HG03439 (cell line): Measurements from ENCODE around the gene CEP192.
"Not testable (repeated sequence)": the region's sequence is repeated elsewhere in the genome, so short reads cannot be mapped to it uniquely, and the experiment has no call there.

ENCODE experiments used
- ATAC-seq: cut with Tn5 transposase; IDR thresholded peaks from one replicate; pipeline ENCODE4 v1.9.1; 2021; ENCODE audit warnings: mild to moderate bottlenecking, moderate library complexity; ENCODE audit not compliant: unreplicated experiment

The CEP192 gene

GRCh38 chr18:13028869-13029268 lies 37.7 kb downstream of the CEP192 start:
- ATAC-seq = no peak

- no peak for ATAC-seq
Observed at GRCh38 chr18:13032173-13032572, 41.0 kb downstream of the CEP192 start.

GRCh38 chr18:13035249-13035914 lies 44.2 kb downstream of the CEP192 start:
- ATAC-seq = no peak

GRCh38 chr18:13036622-13037320 lies 45.6 kb downstream of the CEP192 start:
- ATAC-seq = no peak

- no peak for ATAC-seq
Observed at GRCh38 chr18:13039806-13040205, 48.6 kb downstream of the CEP192 start.

- no peak for ATAC-seq
Observed at GRCh38 chr18:13043066-13043465, 51.9 kb downstream of the CEP192 start.

GRCh38 chr18:13048061-13048595 lies 57.0 kb downstream of the CEP192 start:
- ATAC-seq = no peak

GRCh38 chr18:13051159-13051558 lies 60.0 kb downstream of the CEP192 start:
- ATAC-seq = no peak

- ATAC-seq = no peak
Observed at GRCh38 chr18:13051950-13052349, 60.8 kb downstream of the CEP192 start.

GRCh38 chr18:13054336-13054735 lies 63.2 kb downstream of the CEP192 start:
- no peak for ATAC-seq

- ATAC-seq = no peak
Observed at GRCh38 chr18:13061630-13062189, 70.5 kb downstream of the CEP192 start.

- no peak for ATAC-seq
Observed at GRCh38 chr18:13067124-13067523, 76.0 kb downstream of the CEP192 start.

GRCh38 chr18:13067966-13068365 lies 76.8 kb downstream of the CEP192 start:
- no peak for ATAC-seq

GRCh38 chr18:13070460-13070859 lies 79.3 kb downstream of the CEP192 start:
- no peak for ATAC-seq

GRCh38 chr18:13076886-13077285 lies 85.7 kb downstream of the CEP192 start:
- ATAC-seq = no peak

- no peak for ATAC-seq
Observed at GRCh38 chr18:13077473-13077872, 86.3 kb downstream of the CEP192 start.

- ATAC-seq = not testable (repeated sequence)
Observed at GRCh38 chr18:13078065-13078464, 86.9 kb downstream of the CEP192 start.

- no peak for ATAC-seq
Observed at GRCh38 chr18:13086906-13087305, 95.7 kb downstream of the CEP192 start.

GRCh38 chr18:13095466-13095865 lies 104.3 kb downstream of the CEP192 start:
- no peak for ATAC-seq

- no peak for ATAC-seq
Observed at GRCh38 chr18:13096232-13096631, 105.1 kb downstream of the CEP192 start.

- ATAC-seq = no peak
Observed at GRCh38 chr18:13096719-13097118, 105.6 kb downstream of the CEP192 start.

GRCh38 chr18:13098104-13098503 lies 106.9 kb downstream of the CEP192 start:
- not testable (repeated sequence) for ATAC-seq
